ENCODE measurements around the gene ALOXE3.

ALOXE3 gene

DNA sequence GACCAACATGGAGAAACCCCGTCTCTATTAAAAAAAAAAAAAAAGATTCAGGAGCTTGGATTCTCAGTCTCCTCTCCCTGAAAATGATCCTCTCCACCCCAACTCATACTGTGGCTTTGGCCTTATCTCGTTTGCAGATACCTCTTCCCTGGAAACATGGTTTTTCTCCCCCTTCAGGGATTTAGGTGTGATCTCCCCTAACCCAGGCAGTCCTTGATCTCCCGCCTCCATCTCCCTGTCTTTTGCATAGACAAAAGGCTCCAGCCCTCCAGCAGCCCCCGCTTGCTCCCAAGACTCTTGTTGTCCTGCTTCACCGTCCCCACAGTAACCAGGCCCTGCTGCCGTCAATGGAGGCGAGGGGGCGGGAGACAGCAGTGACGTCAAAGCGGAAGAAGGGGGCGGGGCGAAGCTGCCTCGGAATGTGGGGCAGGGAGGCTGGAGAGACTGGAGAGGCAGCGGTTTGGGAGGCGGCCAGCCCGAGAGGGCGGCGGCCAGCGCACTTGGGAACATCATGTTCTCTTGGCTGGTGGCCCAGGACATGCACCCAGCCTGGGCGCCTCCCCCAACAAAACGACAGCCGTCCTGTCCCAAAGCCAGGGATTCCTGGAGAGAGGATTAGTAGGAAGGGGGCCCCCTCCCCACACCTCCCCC, 35.8 kb upstream of the ALOXE3 start:
- peak; percentile 84 for DNase-seq

DNA sequence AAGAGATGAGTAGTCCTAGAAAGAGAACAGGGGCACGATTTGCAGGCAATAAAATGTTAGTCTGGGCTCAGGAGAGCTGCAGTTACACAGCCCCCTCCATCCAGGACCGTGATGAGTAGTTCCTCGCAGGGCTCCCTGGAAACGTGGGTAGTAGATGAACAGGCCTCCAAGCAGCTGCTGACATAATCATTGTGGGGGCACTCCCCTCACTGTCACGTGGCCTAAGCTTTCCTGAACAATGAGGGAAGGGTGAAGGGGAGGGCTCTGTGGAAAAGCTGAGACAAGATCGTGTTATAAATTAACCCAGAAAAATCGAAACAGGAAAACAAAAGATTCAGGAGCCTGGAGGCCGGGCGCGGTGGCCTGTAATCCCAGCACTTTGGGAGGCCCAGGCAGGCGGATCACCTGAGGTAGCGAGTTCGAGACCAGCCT, 35.2 kb upstream of the ALOXE3 start:
- no peak for DNase-seq

- DNase-seq, result no peak
These were observed 34.7 kb upstream of the ALOXE3 start for GRCh38 chr17:8153031-8153451.

DNA sequence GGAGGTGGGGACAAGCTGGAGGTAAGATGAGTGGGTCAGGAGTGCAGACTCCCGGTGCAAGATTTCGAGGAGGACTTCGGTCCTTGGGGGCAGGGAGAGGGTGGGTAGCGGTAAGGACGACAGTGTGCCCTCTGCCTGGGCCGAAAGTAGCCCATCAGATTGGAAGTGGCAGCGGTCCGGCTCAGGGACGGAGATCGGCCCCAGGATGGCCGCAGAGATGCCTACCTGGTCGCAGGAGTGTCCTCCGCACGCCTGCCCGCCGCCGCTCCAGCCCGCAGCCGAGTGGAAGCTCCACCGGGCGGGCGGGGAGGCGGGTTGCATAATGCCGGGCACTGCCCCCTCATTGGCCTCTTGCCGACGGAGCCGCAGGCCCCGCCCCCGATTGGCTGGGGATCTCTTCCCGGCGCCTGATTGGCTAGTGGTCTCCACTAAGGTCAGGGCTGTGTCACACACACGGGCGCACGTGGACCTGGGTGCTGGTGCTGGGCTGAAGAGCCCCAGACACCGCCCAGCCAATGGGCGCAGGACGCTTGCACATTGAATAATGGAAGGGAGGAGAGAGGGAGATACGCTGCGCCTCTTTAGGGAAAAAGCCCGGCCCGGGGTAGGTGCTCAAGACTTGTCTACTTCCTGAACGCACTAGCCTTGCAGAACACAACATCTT, 33.9 kb upstream of the ALOXE3 start, which contains the start of gene PER1:
PER1 (minus strand) TSS at position 293 of the 664 bp plus-strand sequence. CDS start 1,698 bp downstream, outside the sequence.
- peak; percentile 71 for DNase-seq

GRCh38 chr17:8151641-8152111, 33.4 kb upstream of the ALOXE3 start:
- DNase-seq, result no peak

GRCh38 chr17:8151120-8151640, 32.9 kb upstream of the ALOXE3 start:
- DNase-seq, result no peak

- DNase-seq, result no peak
These were observed 32.1 kb upstream of the ALOXE3 start for GRCh38 chr17:8150194-8151119.

DNA sequence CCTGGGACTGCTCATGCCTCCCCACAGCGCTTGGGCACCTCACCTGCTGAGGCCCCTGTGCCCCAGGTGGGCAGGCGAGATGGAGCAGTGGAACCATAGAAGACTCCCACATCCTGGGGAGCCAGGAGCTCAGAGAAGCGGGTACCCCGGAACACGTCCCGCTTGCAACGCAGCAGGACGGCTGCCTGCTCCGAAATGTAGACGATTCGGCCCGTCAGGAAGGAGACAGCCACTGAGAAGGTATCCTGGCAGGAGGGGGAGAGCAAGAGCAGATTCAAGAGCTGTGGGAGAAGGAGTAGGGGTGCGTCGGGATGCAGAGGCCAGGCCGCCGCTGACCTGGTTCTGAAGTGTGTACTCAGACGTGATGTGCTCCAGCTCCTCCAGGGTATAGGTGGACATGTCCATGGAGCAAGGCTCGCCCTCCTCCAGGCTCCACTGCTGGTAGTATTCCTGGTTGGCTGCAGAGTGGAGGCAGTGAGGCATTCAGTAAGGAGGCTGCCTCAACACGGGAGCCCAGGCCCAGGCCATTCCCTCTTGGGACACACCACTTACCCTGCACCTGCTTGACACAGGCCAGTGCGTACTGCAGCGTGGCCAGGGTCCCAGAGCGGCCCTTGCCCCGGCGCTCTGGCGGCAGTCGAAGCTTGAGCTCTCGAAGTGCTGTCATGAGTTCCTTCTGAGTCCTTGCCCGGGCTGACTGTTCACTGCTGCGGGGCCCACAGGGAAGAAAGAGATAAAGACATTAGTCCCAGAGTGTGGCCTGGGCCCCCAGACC, 31.3 kb upstream of the ALOXE3 start:
- DNase-seq, result no peak

- no peak for DNase-seq
These were observed 30.2 kb upstream of the ALOXE3 start for GRCh38 chr17:8148560-8148959.

GRCh38 chr17:8147805-8148404, 29.6 kb upstream of the ALOXE3 start:
- DNase-seq, result no peak

- DNase-seq, result no peak
These were observed 29.0 kb upstream of the ALOXE3 start for GRCh38 chr17:8147141-8147804.

DNA sequence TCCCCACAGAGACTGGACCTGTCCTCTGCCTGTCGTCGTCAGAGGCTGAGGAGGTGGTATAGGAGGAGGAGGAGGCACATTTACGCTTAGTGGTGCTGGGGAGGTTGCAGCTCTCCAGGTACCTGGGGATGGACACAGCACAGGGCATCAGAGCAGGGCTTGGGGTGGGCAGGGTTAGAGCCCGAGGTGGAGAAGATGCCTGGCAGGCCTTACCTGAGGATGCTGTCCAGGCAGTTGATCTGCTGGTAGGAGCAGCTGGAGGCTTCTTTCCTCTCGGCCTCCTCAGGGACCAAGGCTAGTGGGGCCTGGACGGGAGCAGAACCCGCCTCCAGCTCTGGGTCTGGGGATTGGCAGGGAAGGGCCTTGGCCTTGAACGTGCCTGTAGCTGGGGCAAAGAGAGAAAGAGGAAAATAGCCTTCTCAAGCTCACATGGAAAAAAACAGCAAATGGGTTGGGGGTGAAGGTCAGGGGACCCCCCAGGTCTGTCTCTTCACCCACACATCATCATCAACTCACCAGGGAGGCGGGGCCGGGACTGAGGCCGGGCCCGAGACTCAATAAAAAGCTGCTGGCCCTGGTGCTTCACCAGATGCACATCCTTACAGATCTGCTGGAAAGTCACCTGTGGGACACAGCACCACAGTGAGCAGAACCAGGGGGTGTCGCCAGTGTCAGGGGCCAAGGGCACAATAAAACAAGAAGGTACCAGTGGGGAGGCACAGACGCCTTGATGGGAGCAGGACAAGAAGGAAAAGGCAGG, 28.2 kb upstream of the ALOXE3 start:
- no peak for DNase-seq

GRCh38 chr17:8145811-8146210, 27.5 kb upstream of the ALOXE3 start:
- no peak for DNase-seq

DNA sequence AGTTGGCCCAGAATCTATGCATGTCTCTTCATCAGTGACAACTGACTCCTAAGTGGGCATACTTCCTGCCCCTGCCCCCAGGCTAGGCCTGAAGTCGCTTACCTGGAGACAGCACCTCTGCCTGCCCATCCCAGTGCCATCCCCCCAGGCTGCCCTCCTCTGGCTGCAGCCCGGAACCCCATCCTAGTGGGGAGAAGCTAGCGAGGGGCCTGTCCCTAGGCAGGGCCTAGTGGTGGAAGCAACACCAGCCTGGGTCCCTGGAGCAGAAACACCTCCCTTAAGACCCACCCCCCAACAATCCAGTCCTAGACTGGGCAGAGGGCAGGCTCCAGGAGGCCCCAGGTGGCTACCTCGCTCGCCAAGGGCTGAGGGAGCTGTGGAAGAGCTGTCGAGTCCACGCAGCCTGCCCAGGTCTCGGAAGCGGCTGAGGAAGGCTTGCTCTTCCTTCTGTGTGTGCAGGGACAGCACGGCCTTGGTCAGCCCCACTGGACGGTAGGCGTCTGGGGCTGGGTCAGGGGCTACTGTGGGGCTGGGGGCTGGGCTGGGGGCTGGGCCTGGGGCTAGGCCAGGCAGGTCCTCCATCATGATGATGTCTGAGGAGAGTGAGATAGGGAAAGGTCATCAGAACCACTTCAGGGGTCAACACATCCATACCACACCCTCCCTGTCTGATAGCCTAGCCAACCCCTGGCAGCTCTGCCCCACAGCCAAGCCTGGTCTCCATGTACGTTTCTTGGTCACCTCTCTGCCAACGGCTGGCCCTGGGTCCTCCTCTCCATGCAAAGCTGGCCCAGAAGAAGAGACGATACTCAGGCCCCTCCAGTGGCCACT, 26.3 kb upstream of the ALOXE3 start:
- no peak for DNase-seq

- DNase-seq, result no peak
These were observed 25.5 kb upstream of the ALOXE3 start for GRCh38 chr17:8143581-8144400.

DNA sequence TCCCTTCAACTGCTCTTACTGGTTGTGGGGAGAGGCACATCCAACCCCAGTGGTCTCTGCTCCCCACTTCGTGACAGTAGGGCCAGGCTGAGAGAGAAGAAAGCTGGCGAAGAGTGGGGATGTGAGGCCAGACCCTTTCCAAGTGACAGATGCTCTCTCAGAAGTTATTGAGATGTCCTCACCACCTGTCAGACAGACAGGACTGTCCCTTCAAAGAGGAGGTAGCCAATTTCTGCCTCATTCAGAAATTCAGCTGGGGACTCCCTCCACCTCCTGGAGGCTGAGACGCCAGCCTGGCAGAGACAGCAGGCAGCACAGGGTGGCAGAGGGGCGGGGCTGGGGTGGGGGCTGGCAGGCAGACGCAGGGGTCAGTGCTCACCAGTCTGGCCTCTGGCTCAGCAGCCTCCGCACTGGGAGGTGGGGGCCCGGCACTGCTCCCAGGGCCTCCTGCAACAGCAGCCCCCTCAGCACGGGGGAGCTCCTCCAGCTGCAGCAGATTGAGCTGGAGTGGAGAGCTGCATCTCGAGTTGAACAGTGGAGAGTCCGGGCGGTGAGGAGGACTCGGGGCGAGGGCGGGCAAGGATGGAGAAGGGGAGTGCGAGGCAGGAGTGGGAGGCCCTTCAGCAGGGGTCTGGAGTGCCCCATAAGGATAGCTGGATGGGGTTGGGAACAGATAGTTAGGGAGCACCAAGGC, 24.7 kb upstream of the ALOXE3 start:
- DNase-seq, result no peak

GRCh38 chr17:8142158-8142886, 24.0 kb upstream of the ALOXE3 start:
- DNase-seq, result no peak
